Fibroblast of the aortic adventitia (primary cell): ENCODE data around the gene DYNC1I2. TPM values are rescaled to one million over a fixed set of nuclear protein-coding genes. Genes with fewer than 3 reads are reported as not detected.

Source experiments
- DNase-seq: peaks from one replicate; pipeline ENCODE4 v3.0.0-alpha.2; 2010; ENCODE audit warnings: low read depth
- H3K4me3 ChIP-seq: 2 replicates; pipeline ENCODE4 v1.5.1; 2011; ENCODE audit warnings: low read depth, mild to moderate bottlenecking, control low read depth, low read length, moderate library complexity
- CTCF ChIP-seq: IDR thresholded peaks from 2 replicates; pipeline ENCODE4 v1.5.1; 2011; ENCODE audit warnings: mild to moderate bottlenecking, low read length, control low read depth, inconsistent platforms; ENCODE audit not compliant: insufficient read depth
- total RNA-seq: library from RNA; depleted of rRNA; stranded (reverse); fragments of >200 nt; gene quantifications from 2 replicates; pipeline ENCODE4 v1.2.3, GENCODE V29; 2012; ENCODE audit warnings: low replicate concordance

The DYNC1I2 gene
- total RNA-seq, 1 donor, result 112 TPM

DNA sequence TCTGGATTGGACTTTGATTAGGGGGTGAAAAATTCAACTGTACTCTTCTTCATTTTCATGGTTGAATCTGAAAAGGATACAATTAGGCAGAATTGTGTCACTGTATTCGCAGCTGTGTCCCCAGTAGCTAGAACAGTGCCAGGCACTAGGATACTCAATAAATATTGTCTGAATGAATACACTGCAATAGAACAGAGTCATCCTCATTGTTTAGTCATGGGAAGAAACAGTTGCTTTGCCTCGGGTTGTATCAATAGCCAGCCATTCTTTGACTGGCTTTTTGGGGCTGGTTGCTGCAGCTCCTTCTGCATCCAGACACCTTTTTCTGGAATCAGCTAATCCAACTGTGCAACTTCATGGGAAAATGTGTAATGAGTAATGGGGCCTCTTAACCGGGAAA lies 18.1 kb upstream of the DYNC1I2 start:
- no peak overlapping the region for H3K4me3 ChIP-seq
- no peak for DNase-seq
- TF ChIP-seq CTCF, result no peak

DNA sequence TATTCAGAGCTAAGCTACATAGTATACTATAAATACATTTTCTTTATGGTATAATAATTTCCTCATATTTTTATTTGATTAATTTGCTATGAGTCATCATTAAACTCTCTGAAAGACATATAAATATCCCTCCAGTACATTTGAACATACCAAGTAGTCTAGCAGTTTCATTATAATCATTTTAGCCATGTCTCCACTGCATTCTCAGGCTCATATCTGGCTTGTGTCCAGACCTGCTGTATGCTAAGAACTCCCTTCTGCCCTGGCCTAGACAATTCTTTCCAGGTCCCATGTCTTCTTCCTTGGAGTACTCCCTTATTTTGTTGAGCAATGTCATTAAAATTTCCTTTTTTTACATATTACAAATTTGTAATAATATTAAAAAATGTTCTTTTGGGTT lies 16.6 kb upstream of the DYNC1I2 start:
- H3K4me3 ChIP-seq, result no peak overlapping the region
- peak; percentile 14 for DNase-seq
- no peak for TF ChIP-seq CTCF

DNA sequence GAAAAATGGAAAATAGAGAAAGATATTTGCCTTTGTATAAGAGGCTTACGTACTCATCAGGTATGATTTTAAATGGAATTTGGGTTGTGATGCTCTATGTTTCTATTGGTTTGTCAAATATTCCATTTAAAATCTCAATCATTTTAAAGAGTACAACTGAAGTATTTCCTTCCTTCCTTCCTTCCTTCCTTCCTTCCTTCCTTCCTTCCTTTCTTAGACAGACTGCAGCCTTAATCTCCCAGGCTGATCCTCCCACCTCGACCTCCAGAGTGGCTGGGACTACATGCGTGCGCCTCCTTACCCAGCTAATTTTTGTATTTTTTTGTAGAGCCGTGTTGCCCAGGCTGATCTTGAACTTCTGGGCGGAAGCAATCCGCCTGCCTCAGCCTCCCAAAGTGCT lies 15.4 kb upstream of the DYNC1I2 start:
- DNase-seq, result no peak
- TF ChIP-seq CTCF, result no peak
- no peak overlapping the region for H3K4me3 ChIP-seq

- TF ChIP-seq CTCF, result no peak
- DNase-seq, result peak; percentile 65
- no peak overlapping the region for H3K4me3 ChIP-seq
Measured at GRCh38 chr2:171673905-171674304, 13.4 kb upstream of the DYNC1I2 start.

DNA sequence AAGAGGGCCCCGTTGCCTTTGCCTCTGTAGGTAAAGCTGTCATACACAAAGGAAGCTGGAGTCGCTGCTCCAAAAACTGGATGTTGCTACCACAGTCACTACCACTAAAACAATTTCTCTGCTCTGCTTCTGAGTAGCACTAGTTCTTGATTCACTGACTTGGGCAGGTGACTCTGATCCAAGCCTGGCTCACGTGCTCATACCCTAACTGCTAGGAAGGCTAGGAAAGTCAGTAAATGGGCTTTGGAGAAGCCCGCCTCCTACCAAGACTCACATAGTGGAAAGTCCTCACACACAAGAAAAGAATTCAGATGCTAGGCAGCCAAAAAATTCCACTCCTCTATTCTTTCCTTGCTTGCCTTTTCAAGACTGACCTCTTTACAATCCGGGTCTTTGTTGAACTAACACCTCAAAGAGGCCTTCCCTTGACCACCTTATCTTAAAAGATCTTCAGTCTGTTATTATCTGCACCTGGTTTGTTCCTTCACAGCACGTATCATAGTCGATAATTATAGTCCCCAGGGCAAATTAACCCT lies 11.4 kb upstream of the DYNC1I2 start:
- TF ChIP-seq CTCF, result no peak
- H3K4me3 ChIP-seq, result no peak overlapping the region
- no peak for DNase-seq

GRCh38 chr2:171678619-171679018 lies 8.7 kb upstream of the DYNC1I2 start:
- TF ChIP-seq CTCF, result no peak
- DNase-seq, result no peak
- no peak overlapping the region for H3K4me3 ChIP-seq

DNA sequence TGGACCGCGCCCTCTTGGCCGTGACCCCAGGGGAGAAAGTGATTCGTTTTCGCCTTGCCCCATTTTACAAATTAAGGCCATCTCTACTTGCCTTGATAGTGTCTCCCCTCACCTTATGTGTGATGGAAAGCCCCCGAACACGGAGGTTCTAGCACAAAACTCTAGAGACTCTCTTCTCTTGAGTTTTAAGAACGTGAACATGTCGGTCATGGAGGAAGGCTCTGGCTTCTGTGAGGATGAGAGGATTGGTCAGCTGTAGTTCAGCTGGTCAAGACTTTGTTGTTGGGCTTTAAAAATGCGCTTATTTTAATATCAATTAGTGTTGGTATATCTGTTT lies 828 bp downstream of the DYNC1I2 start:
- peak; percentile 43 for DNase-seq
- peak overlapping the region; percentile 93 for H3K4me3 ChIP-seq
- TF ChIP-seq CTCF, result no peak
